Activated naive CD8-positive, alpha-beta T cell treated with anti-CD3 and anti-CD28 coated beads for 36 hours (primary cell): ENCODE results near the gene FCHSD2. TPM values are rescaled to one million over a fixed set of nuclear protein-coding genes. Genes with fewer than 3 reads are reported as not detected.
A peak's percentile ranks its signal among the peaks of the same experiment; 100 is the strongest.
"Not testable (repeated sequence)": the region's sequence is repeated elsewhere in the genome, so short reads cannot be mapped to it uniquely, and the experiment has no call there.

Source experiments
- DNase-seq: peaks from one replicate; pipeline ENCODE4 v3.0.0; 2021
- H3K27ac Mint-ChIP-seq: one replicate; pipeline ENCODE4 v1.8.0; 2022; ENCODE audit warnings: mild to moderate bottlenecking, moderate library complexity, mixed read lengths
- H3K27me3 Mint-ChIP-seq: one replicate; pipeline ENCODE4 v1.8.0; 2022; ENCODE audit warnings: mild to moderate bottlenecking, mixed read lengths
- H3K36me3 Mint-ChIP-seq: one replicate; pipeline ENCODE4 v1.8.0; 2021; ENCODE audit warnings: mild to moderate bottlenecking, mixed read lengths
- H3K4me1 Mint-ChIP-seq: one replicate; pipeline ENCODE4 v1.8.0; 2021; ENCODE audit warnings: mixed read lengths
- H3K4me3 Mint-ChIP-seq: one replicate; pipeline ENCODE4 v1.8.0; 2022; ENCODE audit warnings: mild to moderate bottlenecking, moderate library complexity, mixed read lengths
- H3K9me3 Mint-ChIP-seq: one replicate; pipeline ENCODE4 v1.8.0; 2022; ENCODE audit warnings: mixed read lengths
- total RNA-seq, 2 experiments: library from RNA; stranded (reverse); gene quantifications; one replicate each; pipeline ENCODE4 v1.2.3, GENCODE V29; 2021

The FCHSD2 gene
- total RNA-seq, 2 experiments from 2014 or later: 19.9 to 22.6 TPM

DNA sequence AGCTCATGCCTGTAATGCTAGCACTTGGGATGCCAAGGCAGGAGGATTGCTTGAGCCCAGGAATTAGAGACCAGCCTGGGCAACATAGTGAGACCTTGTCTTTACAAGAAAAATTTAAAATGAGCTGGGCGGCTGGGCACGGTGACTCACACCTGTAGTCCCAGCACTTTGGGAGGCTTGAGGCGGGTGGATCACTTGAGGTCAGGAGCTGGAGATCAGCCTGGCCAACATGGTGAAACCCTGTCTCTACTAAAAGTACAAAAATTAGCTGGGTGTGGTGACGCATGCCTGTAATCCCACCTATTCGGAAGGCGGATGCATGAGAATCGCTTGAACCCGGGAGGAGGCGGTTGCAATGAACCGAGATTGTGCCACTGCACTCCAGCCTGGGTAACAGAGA is 330.4 kb downstream of the FCHSD2 start:
- not testable (repeated sequence) for DNase-seq, H3K27ac Mint-ChIP-seq, H3K27me3 Mint-ChIP-seq, H3K9me3 Mint-ChIP-seq
- Mint-ChIP-seq H3K36me3 (peaks cover 39% of the 10 kb centered on the region), H3K4me1 (peaks cover 28% of the 10 kb centered on the region), H3K4me3 (peak overlapping the region; percentile 68)

GRCh38 chr11:72808331-72808798 is 333.8 kb downstream of the FCHSD2 start:
- Mint-ChIP-seq H3K4me3 (no peak overlapping the region), H3K27me3 (no peaks in the 10 kb centered on the region), H3K27ac (no peak overlapping the region), H3K9me3 (peaks cover 1% of the 10 kb centered on the region), H3K36me3 (peaks cover 37% of the 10 kb centered on the region), H3K4me1 (peaks cover 16% of the 10 kb centered on the region)
- no peak for DNase-seq

- Mint-ChIP-seq H3K27ac (no peak overlapping the region), H3K4me1 (peaks cover 15% of the 10 kb centered on the region), H3K27me3 (no peaks in the 10 kb centered on the region)
Measured at GRCh38 chr11:72807792-72808191, 334.3 kb downstream of the FCHSD2 start.

DNA sequence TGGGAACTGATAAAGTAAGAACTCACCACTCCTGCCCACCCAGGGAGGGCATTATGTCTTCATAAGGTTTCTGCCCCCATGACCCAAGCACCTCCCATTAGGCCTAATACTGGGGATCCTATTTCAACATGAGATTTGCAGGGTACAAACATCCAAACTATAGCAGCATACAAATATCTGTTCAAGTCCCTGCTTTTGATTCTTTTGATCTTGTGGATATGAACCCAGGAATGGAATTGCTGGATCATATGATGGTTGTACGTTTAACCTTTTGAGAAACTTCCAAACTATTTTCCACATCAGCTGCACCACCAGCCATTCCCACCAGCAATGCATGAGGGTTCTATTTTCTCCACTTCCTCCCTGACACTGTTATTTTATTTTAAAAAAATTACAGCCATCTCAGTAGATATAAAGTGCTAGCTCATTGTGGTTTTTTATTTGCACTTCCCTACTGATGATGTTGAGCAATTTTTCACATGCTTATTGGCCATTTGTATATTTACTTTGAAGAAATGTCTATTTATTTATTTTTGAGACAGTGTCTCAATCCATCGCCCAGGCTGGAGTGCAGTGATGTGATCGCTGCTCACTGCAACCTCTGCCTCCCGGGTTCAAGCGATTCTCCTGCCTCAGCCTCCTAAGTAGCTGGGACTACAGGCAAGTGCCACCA is 335.0 kb downstream of the FCHSD2 start:
- Mint-ChIP-seq H3K4me3 (no peak overlapping the region), H3K36me3 (peaks cover 28% of the 10 kb centered on the region), H3K27me3 (no peaks in the 10 kb centered on the region), H3K4me1 (peaks cover 11% of the 10 kb centered on the region), H3K9me3 (peaks cover 1% of the 10 kb centered on the region), H3K27ac (no peak overlapping the region)
- DNase-seq: no peak

More at GRCh38 chr11:72807792-72808191, 334.3 kb downstream of the FCHSD2 start:
- DNase-seq: no peak
- peaks cover 32% of the 10 kb centered on the region for H3K36me3 Mint-ChIP-seq
- peaks cover 1% of the 10 kb centered on the region for H3K9me3 Mint-ChIP-seq
- H3K4me3 Mint-ChIP-seq: no peak overlapping the region

- H3K36me3 Mint-ChIP-seq: peaks cover 23% of the 10 kb centered on the region
- not testable (repeated sequence) for H3K9me3 Mint-ChIP-seq, H3K4me1 Mint-ChIP-seq, DNase-seq, H3K27ac Mint-ChIP-seq, H3K4me3 Mint-ChIP-seq, H3K27me3 Mint-ChIP-seq
Measured at GRCh38 chr11:72806378-72806777, 335.7 kb downstream of the FCHSD2 start.

GRCh38 chr11:72805216-72805615 is 336.9 kb downstream of the FCHSD2 start:
- DNase-seq: no peak
- Mint-ChIP-seq H3K4me3 (no peak overlapping the region), H3K36me3 (peaks cover 15% of the 10 kb centered on the region), H3K27ac (no peak overlapping the region), H3K27me3 (no peaks in the 10 kb centered on the region), H3K4me1 (peaks cover 2% of the 10 kb centered on the region), H3K9me3 (peaks cover 1% of the 10 kb centered on the region)

- Mint-ChIP-seq H3K4me1 (no peaks in the 10 kb centered on the region), H3K27me3 (no peaks in the 10 kb centered on the region), H3K9me3 (peaks cover 1% of the 10 kb centered on the region), H3K4me3 (no peak overlapping the region), H3K27ac (no peak overlapping the region), H3K36me3 (peaks cover 7% of the 10 kb centered on the region)
- DNase-seq: no peak
Measured at GRCh38 chr11:72802822-72803221, 339.3 kb downstream of the FCHSD2 start.

GRCh38 chr11:72799441-72799840 is 342.7 kb downstream of the FCHSD2 start:
- no peak for DNase-seq
- no peaks in the 10 kb centered on the region for H3K27me3 Mint-ChIP-seq
- H3K9me3 Mint-ChIP-seq: no peaks in the 10 kb centered on the region
- no peaks in the 10 kb centered on the region for H3K36me3 Mint-ChIP-seq
- no peak overlapping the region for H3K4me3 Mint-ChIP-seq
- H3K4me1 Mint-ChIP-seq: peaks cover 5% of the 10 kb centered on the region
- H3K27ac Mint-ChIP-seq: no peak overlapping the region

DNA sequence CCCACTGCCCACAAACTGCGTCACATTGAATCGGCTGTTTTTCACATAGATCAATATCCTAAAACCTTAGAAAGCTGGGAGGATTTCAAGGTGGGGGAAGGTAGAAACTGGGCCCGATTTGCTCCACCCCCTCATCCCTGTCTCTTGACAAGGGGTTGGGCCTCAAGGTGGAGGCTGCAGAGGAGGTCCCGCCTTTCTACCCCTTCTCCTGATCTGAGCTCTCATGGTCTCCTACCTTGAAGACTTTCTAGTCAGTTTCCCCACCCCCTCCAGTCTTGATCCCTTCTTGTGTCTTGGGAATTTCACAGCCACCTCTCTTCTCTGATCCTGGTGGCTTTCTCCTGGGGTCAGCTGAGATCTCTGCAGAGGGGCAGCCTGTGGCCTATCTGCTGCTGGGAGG is 343.8 kb downstream of the FCHSD2 start:
- Mint-ChIP-seq H3K9me3 (no peaks in the 10 kb centered on the region), H3K27me3 (no peaks in the 10 kb centered on the region), H3K4me1 (peaks cover 10% of the 10 kb centered on the region), H3K27ac (no peak overlapping the region), H3K4me3 (no peak overlapping the region), H3K36me3 (no peaks in the 10 kb centered on the region)
- DNase-seq: no peak

DNA sequence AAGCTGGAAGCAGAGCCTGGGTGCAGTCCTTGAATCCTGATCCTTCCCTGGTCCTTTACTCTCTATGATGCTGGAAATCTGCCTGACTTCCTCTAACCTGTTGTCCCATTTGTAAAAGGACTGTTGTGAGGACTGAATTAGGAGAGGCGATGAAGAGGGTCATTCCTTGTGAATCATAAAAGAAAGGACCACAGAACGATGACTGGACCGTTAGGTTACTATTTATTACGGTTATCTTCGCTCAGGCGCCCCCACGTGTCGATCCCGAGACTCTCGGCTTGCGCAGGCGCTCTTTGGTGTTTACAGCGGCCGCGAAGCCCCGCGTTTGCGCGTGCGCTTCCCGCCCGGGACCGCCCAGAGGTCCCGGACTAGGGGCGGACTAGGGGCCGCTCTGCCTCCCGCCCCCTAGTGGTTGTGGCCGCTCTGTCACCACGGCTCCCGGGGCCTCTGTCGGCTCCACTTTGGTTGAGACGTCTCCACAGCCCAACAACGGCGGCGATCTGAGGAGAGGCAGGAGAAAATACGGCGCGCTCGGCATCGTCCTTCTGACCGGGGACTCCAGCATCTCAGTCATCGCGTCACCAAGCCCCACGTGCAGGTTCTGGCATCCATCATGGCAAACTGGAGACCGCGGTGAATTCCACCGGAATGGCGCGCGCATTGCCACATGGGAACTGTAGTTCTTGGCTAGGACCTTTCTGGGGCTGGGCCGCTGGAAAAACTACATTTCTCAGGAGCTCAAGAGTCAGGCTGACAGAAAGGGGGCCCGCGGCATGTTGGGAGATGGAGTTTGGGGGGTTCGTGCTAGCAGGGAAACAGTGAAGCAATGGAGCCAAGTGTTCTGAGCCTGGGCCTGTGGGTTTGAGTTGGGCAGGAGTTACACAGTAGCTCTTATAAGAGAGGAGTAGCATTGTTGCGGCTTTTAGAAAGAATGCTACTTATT is 348.4 kb downstream of the FCHSD2 start, which contains the start of gene STARD10:
TSS of gene STARD10 (minus strand) at position 623 of the 943 bp plus-strand sequence. CDS start 12,866 bp downstream, outside the sequence.
- peaks cover 22% of the 10 kb centered on the region for H3K4me1 Mint-ChIP-seq
- H3K27me3 Mint-ChIP-seq: no peaks in the 10 kb centered on the region
- no peaks in the 10 kb centered on the region for H3K9me3 Mint-ChIP-seq
- peak within 1 kb of the TSS; percentile 100 for H3K27ac Mint-ChIP-seq
- DNase-seq: peak; percentile 95
- H3K36me3 Mint-ChIP-seq: no peaks in the 10 kb centered on the region
- H3K4me3 Mint-ChIP-seq: peak within 1 kb of the TSS; percentile 99

DNA sequence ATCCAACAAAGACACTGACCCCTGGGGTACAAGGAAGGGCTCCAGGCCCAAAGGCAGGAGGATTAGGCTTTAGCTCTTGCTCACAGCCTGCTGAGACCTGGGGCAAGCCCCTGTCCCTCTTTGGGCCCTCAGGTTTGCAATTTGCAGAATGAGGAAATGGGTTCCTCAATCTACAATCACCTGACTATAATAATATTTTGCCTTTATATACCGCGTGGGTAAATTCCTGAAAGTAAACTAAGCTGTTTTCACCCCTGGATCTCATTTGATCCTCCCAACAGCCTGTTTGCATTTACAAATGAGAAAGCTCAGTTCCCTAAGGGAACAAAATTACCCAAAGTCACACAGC is 349.1 kb downstream of the FCHSD2 start:
- no peaks in the 10 kb centered on the region for H3K36me3 Mint-ChIP-seq
- peak overlapping the region; percentile 100 for H3K27ac Mint-ChIP-seq
- no peak for DNase-seq
- no peaks in the 10 kb centered on the region for H3K27me3 Mint-ChIP-seq
- peaks cover 25% of the 10 kb centered on the region for H3K4me1 Mint-ChIP-seq
- H3K4me3 Mint-ChIP-seq: peak overlapping the region; percentile 99
- H3K9me3 Mint-ChIP-seq: no peaks in the 10 kb centered on the region

DNA sequence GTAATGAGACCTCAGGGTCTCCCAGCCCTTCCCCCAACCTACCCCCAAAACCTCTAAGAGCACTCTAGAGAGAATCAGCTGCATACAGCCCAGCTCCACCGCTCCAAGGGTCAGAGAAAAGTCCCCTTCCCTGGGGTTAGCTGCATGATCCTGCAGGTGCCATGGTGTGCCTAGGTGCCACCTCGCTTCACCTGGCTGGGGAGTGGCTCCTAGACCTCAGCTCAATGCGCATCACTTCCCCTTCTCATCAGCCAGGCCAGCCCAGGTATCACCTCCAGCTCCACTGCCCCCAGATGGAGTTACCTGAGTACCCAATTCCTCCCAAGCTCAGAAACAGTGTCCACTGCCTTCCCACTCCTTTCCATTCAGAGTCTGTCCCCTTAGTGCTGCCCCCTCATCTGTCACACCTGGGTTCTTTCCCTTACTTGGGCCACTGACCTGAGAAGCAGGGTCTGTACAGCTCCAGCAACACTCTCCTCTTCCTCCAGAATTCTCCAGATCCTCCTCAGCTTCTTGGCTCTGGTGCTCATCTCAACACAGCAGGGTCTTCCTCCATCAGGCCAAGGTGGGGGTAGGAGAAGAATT is 349.6 kb downstream of the FCHSD2 start:
- no peaks in the 10 kb centered on the region for H3K9me3 Mint-ChIP-seq
- H3K27me3 Mint-ChIP-seq: no peaks in the 10 kb centered on the region
- H3K4me3 Mint-ChIP-seq: peak overlapping the region; percentile 99
- no peaks in the 10 kb centered on the region for H3K36me3 Mint-ChIP-seq
- H3K4me1 Mint-ChIP-seq: peaks cover 30% of the 10 kb centered on the region
- peak overlapping the region; percentile 100 for H3K27ac Mint-ChIP-seq
- no peak for DNase-seq

DNA sequence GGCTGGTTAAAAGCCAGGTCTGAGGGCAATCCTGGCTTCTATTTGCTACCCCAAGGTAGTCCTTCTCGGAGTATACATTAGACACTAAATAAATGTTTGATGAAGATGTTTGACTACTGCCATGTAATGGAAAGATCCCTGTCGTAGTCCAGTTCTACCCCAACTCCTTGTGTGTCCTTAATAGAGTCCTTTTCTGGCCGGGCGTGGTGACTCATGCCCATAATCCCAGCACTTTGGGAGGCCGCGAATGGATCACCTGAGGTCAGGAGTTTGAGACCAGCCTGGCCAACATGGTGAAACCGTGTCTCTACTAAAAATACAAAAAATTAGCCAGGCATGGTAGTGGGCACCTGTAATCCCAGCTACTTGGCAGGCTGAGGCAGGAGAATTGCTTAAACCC is 350.9 kb downstream of the FCHSD2 start:
- DNase-seq, H3K27me3 Mint-ChIP-seq, H3K36me3 Mint-ChIP-seq, H3K27ac Mint-ChIP-seq, H3K9me3 Mint-ChIP-seq, H3K4me3 Mint-ChIP-seq: not testable (repeated sequence)
- peaks cover 37% of the 10 kb centered on the region for H3K4me1 Mint-ChIP-seq

DNA sequence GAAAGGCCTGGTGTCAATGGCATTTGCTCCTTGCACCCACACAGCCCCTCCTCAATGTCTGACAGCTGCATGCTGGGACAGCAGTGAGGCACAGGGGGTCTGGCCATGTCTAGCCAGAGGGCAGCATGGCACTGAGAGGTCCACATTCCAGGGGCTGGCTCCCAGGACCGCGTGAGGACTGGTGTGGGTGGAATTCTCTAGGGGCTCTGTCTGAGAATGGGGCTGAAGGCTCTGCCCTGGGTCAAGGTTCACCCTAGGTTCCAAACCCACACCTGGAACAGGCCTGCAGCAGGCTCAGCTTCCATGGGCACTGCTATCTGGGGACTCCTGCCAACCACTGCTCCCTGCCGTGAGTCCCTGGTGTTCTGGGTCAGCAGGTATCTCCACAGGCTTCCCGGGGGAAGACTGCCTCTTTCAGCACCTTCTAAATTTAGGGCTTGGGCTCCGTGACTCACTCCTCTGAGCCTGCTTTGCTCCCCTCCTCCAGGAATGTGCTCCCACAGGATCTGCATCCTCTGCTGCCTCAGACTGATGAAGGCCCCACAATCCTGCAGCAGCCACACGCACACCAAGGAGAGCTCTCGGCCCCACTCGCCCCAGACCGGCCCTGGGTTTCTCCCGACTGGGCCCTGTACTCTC is 352.5 kb downstream of the FCHSD2 start:
- Mint-ChIP-seq H3K9me3 (no peaks in the 10 kb centered on the region), H3K27ac (no peak overlapping the region), H3K4me1 (peaks cover 34% of the 10 kb centered on the region), H3K4me3 (no peak overlapping the region), H3K27me3 (no peaks in the 10 kb centered on the region), H3K36me3 (no peaks in the 10 kb centered on the region)
- DNase-seq: no peak

DNA sequence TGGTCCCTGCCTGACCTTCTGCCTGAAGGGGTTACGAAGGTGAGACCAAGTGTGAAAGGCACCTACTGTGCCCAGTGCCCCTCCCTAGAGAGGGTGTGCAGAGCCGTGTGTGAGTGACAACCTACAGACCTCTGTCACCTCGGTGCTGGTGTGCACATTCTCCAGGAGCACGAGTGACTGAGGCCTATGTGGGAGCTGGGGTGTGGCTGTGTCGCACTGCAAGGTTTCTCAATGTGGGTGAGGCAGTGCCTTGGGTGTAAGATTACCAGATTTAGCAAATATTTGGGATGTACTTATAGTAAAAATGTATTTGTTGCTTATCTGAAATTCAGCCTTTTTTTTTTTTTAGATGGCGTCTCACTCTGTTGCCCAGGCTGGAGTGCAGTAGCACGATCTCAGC is 353.9 kb downstream of the FCHSD2 start:
- H3K27ac Mint-ChIP-seq: no peak overlapping the region
- H3K9me3 Mint-ChIP-seq: no peaks in the 10 kb centered on the region
- no peak for DNase-seq
- no peak overlapping the region for H3K4me3 Mint-ChIP-seq
- no peaks in the 10 kb centered on the region for H3K27me3 Mint-ChIP-seq
- H3K4me1 Mint-ChIP-seq: peaks cover 25% of the 10 kb centered on the region
- H3K36me3 Mint-ChIP-seq: no peaks in the 10 kb centered on the region
